Activated T-cell treated with anti-CD3 and anti-CD28 coated beads, Interleukin-2, amount 50 U/mL, for 24 hours (primary cell): ENCODE data around the gene PAPOLA.

Source experiments
- DNase-seq: peaks from one replicate; pipeline ENCODE4 v3.0.0-alpha.2; 2020
- H3K27ac Mint-ChIP-seq: 2 replicates; pipeline ENCODE4 v1.8.0; 2020; ENCODE audit warnings: mild to moderate bottlenecking, mixed read lengths
- H3K27me3 Mint-ChIP-seq: 2 replicates; pipeline ENCODE4 v1.8.0; 2020; ENCODE audit warnings: mixed read lengths
- H3K36me3 Mint-ChIP-seq: 2 replicates; pipeline ENCODE4 v1.8.0; 2020; ENCODE audit warnings: low read depth, mixed read lengths
- H3K4me1 Mint-ChIP-seq: 2 replicates; pipeline ENCODE4 v1.8.0; 2020; ENCODE audit warnings: low read depth, mixed read lengths
- H3K4me3 Mint-ChIP-seq: 2 replicates; pipeline ENCODE4 v1.8.0; 2020; ENCODE audit warnings: mild to moderate bottlenecking, moderate library complexity, mixed read lengths
- H3K9me3 Mint-ChIP-seq: 2 replicates; pipeline ENCODE4 v1.8.0; 2020; ENCODE audit warnings: mixed read lengths

Gene PAPOLA

DNA sequence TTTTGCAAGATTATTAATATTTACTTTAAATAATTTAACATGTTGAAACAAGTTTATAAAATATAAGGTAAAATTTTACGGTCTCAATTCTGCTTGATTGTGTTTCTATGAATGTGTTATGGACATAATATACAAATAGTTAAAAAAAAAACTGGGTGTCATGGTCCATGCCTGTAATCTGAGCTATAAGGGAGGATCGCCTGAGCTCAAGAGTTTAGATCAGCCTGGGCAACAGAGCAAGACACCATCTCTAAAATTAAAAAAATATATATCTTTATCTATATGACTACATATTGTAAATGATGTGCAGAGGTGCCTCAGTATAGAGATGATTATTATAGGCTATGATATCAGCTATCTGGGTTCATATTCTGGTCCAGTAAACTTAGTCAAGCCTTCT lies 9.9 kb downstream of the PAPOLA start:
- H3K4me3 Mint-ChIP-seq, result no peak overlapping the region
- H3K4me1 Mint-ChIP-seq, result peaks cover 86% of the 10 kb centered on the region
- no peaks in the 10 kb centered on the region for H3K27me3 Mint-ChIP-seq
- H3K36me3 Mint-ChIP-seq, result peaks cover 9% of the 10 kb centered on the region
- H3K27ac Mint-ChIP-seq, result no peak overlapping the region
- no peaks in the 10 kb centered on the region for H3K9me3 Mint-ChIP-seq
- no peak for DNase-seq

DNA sequence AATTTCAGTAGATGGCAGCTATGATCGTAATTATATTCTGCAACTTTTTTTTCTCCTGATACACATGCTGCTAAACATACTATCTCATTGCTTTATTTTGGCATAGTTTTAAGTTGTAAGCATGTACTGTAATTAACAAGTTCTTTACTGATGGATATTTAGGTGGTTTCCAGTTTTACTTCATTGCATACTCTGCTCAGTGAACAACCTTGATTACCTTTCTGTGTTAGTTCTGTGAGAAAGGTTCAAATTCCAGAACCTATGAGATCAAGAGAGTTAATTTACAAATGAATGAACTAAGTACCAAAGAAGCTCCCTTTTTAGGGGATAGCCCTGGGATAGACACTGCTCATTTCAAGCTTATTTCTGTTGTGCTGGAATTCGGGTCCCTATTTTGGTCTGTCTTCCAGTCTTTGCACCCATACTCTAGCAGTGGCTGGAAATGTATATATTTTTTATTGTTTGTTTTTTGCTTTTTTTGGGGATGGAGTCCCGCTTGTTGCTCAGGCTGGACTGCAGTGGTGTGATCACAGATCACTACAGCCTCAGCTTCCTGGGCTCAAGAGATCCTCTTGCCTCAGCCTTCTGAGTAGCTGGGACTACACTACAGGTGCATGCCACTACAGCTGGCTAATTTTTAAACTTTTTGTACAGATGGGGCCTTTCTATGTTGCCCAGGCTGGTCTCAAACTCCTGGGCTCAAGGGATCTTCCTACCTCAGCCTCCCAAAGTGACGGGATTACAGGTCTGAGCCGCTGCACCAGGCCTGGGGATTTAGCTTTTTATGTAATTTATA lies 10.6 kb downstream of the PAPOLA start:
- peaks cover 90% of the 10 kb centered on the region for H3K4me1 Mint-ChIP-seq
- H3K27me3 Mint-ChIP-seq, result no peaks in the 10 kb centered on the region
- no peaks in the 10 kb centered on the region for H3K9me3 Mint-ChIP-seq
- peaks cover 9% of the 10 kb centered on the region for H3K36me3 Mint-ChIP-seq
- peak overlapping the region; percentile 18 for H3K27ac Mint-ChIP-seq
- no peak for DNase-seq
- no peak overlapping the region for H3K4me3 Mint-ChIP-seq

DNA sequence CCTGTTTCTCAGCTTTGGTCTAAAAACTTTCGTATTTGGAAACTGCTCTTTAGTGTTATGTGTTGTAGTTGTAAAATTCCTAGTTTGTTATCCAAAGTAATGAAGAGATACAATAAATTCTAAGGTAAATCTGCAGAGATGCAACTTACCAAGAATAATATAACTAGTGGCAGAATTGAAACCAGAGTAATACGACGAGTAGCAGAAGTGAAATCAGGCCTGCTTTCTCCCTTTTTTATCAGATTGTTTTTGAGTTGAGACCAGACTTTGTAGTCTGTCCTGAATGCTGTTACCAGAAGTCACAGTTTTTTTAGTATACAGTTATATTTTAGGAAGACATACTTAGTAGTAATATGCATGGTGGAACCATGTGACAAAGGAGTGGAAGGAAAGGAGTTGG lies 12.5 kb downstream of the PAPOLA start:
- no peak overlapping the region for H3K4me3 Mint-ChIP-seq
- peaks cover 8% of the 10 kb centered on the region for H3K36me3 Mint-ChIP-seq
- no peaks in the 10 kb centered on the region for H3K9me3 Mint-ChIP-seq
- peaks cover 78% of the 10 kb centered on the region for H3K4me1 Mint-ChIP-seq
- H3K27me3 Mint-ChIP-seq, result no peaks in the 10 kb centered on the region
- no peak overlapping the region for H3K27ac Mint-ChIP-seq
- no peak for DNase-seq

DNA sequence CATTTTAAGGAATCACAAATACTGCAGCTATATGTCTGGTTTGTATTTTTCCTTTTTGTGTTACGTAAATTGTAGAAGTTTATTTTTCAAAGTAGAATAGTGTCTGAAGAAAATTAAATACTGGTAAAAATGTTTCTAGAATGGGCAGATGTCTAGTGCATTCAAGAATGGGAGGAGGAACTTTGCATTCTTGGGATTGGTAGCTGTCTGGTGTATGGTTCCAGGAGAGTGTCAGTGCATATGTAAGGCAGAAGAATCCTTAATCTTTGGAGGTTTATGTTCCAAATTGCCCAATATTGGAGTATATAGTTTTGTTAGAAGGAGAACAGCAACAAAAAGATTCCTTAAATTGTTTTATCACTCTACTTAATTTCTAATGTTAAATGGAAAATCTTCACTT lies 13.5 kb downstream of the PAPOLA start:
- no peak overlapping the region for H3K4me3 Mint-ChIP-seq
- H3K27me3 Mint-ChIP-seq, result no peaks in the 10 kb centered on the region
- peaks cover 72% of the 10 kb centered on the region for H3K4me1 Mint-ChIP-seq
- no peak for DNase-seq
- H3K27ac Mint-ChIP-seq, result peak overlapping the region; percentile 20
- H3K9me3 Mint-ChIP-seq, result no peaks in the 10 kb centered on the region
- H3K36me3 Mint-ChIP-seq, result peaks cover 15% of the 10 kb centered on the region

DNA sequence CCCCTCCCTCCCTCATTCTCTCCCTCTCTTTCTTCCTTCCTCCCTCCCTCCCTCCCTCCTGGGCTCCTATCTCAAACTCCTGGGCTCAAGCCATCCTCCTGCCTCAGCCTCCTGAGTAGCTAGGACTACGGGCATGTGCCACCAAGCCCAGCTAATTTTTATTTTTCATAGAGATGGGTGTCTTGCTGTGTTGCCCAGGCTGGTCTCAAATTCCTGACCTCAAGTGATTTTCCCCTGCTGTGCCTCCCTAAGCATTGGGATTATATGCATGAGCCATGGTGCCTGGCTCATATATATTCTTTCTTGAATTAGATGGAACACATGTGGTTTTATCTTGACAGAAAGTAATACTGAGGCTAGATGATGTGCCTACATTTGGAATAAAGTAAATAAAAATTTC lies 14.2 kb downstream of the PAPOLA start:
- Mint-ChIP-seq H3K36me3 (peaks cover 20% of the 10 kb centered on the region), H3K27me3 (no peaks in the 10 kb centered on the region), H3K27ac (no peak overlapping the region), H3K4me3 (no peak overlapping the region), H3K4me1 (peaks cover 65% of the 10 kb centered on the region), H3K9me3 (no peaks in the 10 kb centered on the region)
- DNase-seq, result no peak

DNA sequence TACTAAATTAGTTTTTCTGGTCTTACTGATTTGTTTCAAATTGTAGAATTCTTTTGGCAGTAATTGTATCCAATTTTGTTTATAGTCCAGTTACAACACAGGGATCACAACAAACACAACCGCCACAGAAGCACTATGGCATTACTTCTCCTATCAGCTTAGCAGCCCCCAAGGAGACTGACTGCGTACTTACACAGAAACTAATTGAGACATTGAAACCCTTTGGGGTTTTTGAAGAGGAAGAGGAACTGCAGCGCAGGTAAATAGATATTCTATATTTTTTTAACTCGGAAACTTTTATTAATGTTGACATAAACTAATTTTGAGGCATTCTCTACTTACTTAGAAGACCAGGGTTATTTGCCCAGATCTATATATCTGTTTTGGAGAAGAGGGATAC lies 17.8 kb downstream of the PAPOLA start:
- H3K4me1 Mint-ChIP-seq, result peaks cover 39% of the 10 kb centered on the region
- no peaks in the 10 kb centered on the region for H3K27me3 Mint-ChIP-seq
- H3K9me3 Mint-ChIP-seq, result no peaks in the 10 kb centered on the region
- H3K36me3 Mint-ChIP-seq, result peaks cover 43% of the 10 kb centered on the region
- no peak for DNase-seq
- H3K27ac Mint-ChIP-seq, result no peak overlapping the region
- H3K4me3 Mint-ChIP-seq, result no peak overlapping the region

DNA sequence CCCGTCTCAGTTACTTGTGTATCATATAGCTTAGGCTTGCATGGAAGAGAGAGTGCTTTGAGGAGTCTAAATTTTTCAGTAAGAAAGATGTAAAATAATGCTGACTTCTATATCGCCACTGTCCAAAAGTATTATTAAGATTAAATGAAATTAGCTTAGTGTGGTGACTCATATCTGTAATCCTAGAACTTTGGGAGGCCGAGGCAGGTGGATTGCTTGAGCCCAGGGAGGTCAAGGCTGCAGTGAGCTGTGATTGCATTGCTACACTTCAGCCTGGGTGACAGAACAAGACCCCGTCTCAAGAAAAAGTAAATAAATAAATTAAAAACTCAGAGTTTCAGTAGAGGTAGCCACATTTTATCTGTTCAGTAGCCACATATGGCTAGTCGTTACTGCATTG lies 23.3 kb downstream of the PAPOLA start:
- Mint-ChIP-seq H3K9me3 (no peaks in the 10 kb centered on the region), H3K4me1 (peaks cover 7% of the 10 kb centered on the region), H3K36me3 (peaks cover 90% of the 10 kb centered on the region), H3K27ac (no peak overlapping the region), H3K4me3 (no peak overlapping the region), H3K27me3 (no peaks in the 10 kb centered on the region)
- DNase-seq, result no peak

DNA sequence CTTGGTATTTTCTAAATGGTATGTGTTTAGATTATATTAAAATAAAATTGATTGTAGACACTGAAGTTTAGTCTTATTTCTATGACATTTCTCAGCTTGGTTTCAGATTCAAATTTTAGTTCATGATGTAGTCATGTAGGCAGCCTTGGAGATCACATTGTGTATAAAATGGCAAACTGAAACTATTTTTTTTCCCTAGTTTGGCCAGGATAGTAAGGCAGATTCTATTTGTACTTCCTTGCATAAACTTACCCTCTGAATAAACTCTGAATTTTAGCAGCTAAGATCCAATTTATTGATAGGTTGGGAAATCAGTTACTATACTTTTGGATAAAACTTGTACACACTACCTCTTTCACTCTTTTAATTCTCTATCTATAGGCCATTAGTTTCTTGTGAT lies 30.4 kb downstream of the PAPOLA start:
- peaks cover 89% of the 10 kb centered on the region for H3K36me3 Mint-ChIP-seq

DNA sequence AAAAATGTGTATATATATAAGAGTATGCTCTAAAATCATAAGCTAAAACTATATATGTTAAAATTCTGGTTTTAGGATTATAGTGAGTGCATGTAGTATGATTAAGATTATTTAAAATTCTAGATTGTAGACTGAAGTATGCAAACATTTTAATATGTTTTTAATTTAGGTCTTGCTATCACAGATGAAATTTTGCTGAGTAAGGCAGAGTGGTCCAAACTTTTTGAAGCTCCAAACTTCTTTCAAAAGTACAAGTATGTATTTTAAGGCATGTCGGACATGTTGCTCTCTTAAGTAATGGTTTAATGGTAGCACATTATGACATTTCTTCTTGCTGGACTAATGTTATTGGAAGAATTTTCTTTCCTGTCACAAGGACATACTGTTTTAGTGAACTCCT lies 34.6 kb downstream of the PAPOLA start:
- H3K4me3 Mint-ChIP-seq, result no peak overlapping the region
- H3K27ac Mint-ChIP-seq, result peak overlapping the region; percentile 76
- peaks cover 83% of the 10 kb centered on the region for H3K36me3 Mint-ChIP-seq
- no peaks in the 10 kb centered on the region for H3K9me3 Mint-ChIP-seq
- peaks cover 25% of the 10 kb centered on the region for H3K4me1 Mint-ChIP-seq
- no peaks in the 10 kb centered on the region for H3K27me3 Mint-ChIP-seq
- DNase-seq, result no peak

More for the DNA sequence above, 30.4 kb downstream of the PAPOLA start:
- no peak overlapping the region for H3K27ac Mint-ChIP-seq
- no peak overlapping the region for H3K4me3 Mint-ChIP-seq
- DNase-seq, result no peak
- no peaks in the 10 kb centered on the region for H3K9me3 Mint-ChIP-seq
- H3K27me3 Mint-ChIP-seq, result no peaks in the 10 kb centered on the region
- peaks cover 11% of the 10 kb centered on the region for H3K4me1 Mint-ChIP-seq

DNA sequence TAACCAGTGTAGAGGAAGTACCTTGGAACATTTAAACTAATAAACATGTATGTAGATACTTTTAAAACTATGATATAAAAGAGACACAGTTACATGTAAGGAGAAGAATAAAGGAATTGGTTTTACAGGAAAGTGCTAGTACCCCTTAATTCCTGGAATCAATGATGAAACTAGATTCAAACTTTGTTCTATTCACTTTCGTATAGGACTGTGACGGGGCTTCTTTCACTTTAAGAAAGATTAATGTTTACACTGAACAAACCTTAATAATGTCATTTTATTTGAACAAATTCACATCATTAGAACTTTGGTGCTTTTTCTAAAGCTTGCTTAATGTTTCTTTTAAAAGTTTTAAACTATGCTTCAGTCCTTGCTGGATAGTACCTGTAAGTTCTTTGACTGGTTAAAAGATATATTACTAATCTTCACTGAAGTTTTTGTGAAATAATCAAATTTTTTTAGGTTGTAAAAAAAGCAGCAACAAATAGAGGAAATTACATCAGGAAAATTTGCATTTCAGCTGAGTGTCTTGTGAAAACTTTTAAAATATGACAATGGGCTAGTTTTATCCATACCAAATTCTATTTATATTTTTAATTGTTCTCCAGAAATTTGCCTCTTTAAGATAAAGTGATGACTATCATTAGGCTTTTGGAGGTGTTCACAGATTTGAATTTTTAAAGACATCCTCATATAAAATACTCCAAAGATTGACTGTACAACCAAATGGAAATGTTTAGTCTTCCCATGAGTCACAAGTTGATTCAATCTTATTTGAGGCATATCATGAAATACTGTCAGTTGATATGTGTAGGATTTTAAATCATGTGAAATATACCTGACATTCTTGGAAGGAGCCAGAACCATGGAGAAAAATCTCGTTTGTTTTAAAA lies 36.2 kb downstream of the PAPOLA start:
- no peak for DNase-seq
- Mint-ChIP-seq H3K4me3 (no peak overlapping the region), H3K4me1 (peaks cover 25% of the 10 kb centered on the region), H3K27me3 (no peaks in the 10 kb centered on the region), H3K36me3 (peaks cover 83% of the 10 kb centered on the region), H3K27ac (peak overlapping the region; percentile 73), H3K9me3 (no peaks in the 10 kb centered on the region)

DNA sequence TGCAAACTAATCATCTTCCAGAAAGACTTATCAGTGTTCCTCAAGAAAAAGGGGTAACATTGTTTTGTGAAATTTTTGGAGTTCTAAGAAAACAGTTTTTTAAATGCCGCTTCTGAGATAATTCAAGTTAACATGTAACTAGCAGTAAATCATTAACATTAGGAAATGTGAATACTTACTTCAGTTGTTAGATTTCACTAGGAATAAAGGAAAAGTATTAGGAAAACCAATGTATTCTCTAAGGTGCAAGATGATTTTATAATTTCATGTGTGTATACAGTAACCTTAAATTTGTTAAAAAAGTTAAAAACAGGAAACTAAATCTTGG lies 36.8 kb downstream of the PAPOLA start:
- Mint-ChIP-seq H3K4me1 (peaks cover 25% of the 10 kb centered on the region), H3K27ac (peak overlapping the region; percentile 73), H3K9me3 (no peaks in the 10 kb centered on the region), H3K27me3 (no peaks in the 10 kb centered on the region), H3K4me3 (no peak overlapping the region), H3K36me3 (peaks cover 83% of the 10 kb centered on the region)
- DNase-seq, result no peak

DNA sequence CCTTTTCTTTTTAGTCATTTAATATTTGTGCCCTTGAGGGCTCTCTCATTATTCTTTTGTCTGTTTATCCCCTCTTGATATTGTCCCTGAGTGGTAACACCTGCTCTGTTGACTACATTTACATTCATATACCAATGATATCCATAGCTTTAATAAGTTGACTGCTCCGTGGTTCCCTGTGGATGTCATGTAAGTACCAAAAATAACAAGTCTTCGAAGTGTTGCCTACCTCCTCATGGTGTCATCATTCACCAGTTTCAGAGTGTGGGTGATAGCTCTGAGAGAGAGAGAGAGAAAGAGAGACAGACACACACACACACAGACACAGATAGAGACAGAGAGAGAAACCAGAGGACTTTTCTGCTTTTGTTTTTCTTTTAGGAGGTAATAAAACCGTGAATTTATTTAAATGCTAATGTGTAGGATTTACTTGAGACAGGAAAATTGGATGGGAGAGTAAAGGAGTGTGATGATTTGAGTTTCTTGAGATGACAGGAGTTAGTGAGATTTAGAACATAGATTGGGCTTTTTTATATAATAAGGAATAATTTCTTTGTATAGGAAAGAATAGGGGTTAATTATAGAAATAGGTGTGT lies 52.2 kb downstream of the PAPOLA start:
- Mint-ChIP-seq H3K27ac (peak overlapping the region; percentile 48), H3K4me3 (no peak overlapping the region), H3K36me3 (peaks cover 83% of the 10 kb centered on the region), H3K4me1 (peaks cover 14% of the 10 kb centered on the region), H3K27me3 (no peaks in the 10 kb centered on the region), H3K9me3 (no peaks in the 10 kb centered on the region)
- DNase-seq, result no peak

DNA sequence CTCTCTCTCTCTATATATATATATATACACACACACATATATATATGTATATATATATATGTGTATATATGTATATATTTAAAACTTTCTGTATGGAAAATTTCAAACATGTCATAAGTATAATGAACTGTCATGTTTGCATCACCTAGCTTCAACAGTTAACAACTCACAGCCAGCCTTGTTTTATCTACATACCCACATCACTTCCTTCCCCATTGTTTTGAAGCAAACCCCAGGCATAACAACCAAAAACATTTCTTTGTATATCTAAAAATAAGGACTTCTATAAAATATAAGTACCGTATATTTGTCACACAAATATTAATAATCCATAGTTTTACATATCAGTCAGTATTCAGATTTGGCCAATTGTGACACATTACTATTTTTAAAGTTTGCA lies 57.4 kb downstream of the PAPOLA start:
- DNase-seq, result no peak
- H3K9me3 Mint-ChIP-seq, result no peaks in the 10 kb centered on the region
- no peaks in the 10 kb centered on the region for H3K27me3 Mint-ChIP-seq
- no peak overlapping the region for H3K27ac Mint-ChIP-seq
- H3K4me3 Mint-ChIP-seq, result no peak overlapping the region
- H3K4me1 Mint-ChIP-seq, result peaks cover 4% of the 10 kb centered on the region
- peaks cover 83% of the 10 kb centered on the region for H3K36me3 Mint-ChIP-seq

DNA sequence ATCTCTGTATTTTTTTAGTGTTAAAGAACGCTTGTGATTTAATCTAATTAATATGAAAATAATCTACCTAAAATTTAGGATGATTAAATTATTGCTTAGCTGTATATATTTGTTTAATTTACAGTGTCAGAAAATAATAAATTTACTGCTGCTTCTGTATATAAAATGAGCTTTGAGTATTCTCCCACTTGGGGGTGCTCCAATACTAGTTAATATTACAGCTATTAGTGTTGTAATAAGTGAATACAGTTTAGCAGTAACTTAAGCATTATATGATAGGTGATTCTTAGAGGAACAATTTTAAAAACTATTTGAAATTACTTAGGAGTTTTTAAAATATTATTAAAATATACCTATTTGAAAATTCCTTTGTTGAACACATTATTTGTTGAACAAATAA lies 62.2 kb downstream of the PAPOLA start:
- Mint-ChIP-seq H3K27me3 (no peaks in the 10 kb centered on the region), H3K4me1 (peaks cover 2% of the 10 kb centered on the region), H3K4me3 (no peak overlapping the region), H3K9me3 (no peaks in the 10 kb centered on the region), H3K36me3 (peaks cover 86% of the 10 kb centered on the region), H3K27ac (no peak overlapping the region)
- no peak for DNase-seq

DNA sequence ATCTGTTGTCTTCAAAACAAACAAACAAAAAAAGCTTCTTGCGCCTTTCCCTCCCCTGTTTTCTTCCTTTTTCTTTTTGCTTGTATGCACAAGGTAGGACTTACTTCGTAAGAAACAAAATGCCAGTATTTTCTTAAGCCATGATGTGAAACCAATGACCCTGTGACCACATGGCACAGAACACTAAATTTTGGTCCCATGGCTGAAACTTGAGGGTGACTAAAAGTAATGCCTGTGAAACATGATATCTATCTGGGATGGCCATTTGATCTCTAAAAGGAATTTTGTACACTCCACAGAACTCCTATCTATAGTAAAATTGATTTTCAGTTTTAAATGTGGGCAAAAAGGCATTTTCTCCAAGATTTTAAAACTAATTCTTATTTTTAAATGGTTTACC lies 63.6 kb downstream of the PAPOLA start:
- H3K4me1 Mint-ChIP-seq, result peaks cover 2% of the 10 kb centered on the region
- DNase-seq, result no peak
- no peaks in the 10 kb centered on the region for H3K9me3 Mint-ChIP-seq
- no peaks in the 10 kb centered on the region for H3K27me3 Mint-ChIP-seq
- H3K4me3 Mint-ChIP-seq, result no peak overlapping the region
- peaks cover 86% of the 10 kb centered on the region for H3K36me3 Mint-ChIP-seq
- peak overlapping the region; percentile 64 for H3K27ac Mint-ChIP-seq
